Loucy (cell line): Measurements from ENCODE around the gene GTF2F2.
"Not testable (repeated sequence)": the region's sequence is repeated elsewhere in the genome, so short reads cannot be mapped to it uniquely, and the experiment has no call there.

Source experiments
- H2AFZ ChIP-seq: fragments of 200-600 bp; sonication (generic); 2 replicates; pipeline ENCODE4 v1.6.0; 2016; ENCODE audit warnings: antibody characterized with exemption, mild to moderate bottlenecking, low read length, moderate library complexity
- H3F3A ChIP-seq: fragments of 200-600 bp; 2 replicates; pipeline ENCODE4 v1.6.0; 2016; ENCODE audit warnings: antibody characterized with exemption, low read depth, mild to moderate bottlenecking
- H3K27me3 ChIP-seq: fragments of 200-600 bp; sonication (generic); 2 replicates; pipeline ENCODE4 v1.6.1; 2014; ENCODE audit warnings: low read length, mild to moderate bottlenecking; ENCODE audit not compliant: insufficient read depth, poor library complexity, severe bottlenecking
- H3K36me3 ChIP-seq: fragments of 200-600 bp; sonication (generic); 2 replicates; pipeline ENCODE4 v1.6.1; 2016; ENCODE audit warnings: low read length; ENCODE audit not compliant: insufficient read depth
- H3K4me1 ChIP-seq: fragments of 200-600 bp; sonication (generic); 2 replicates; pipeline ENCODE4 v1.5.1; 2014; ENCODE audit warnings: low read length, mild to moderate bottlenecking; ENCODE audit not compliant: insufficient read depth, poor library complexity, severe bottlenecking
- H3K4me2 ChIP-seq: fragments of 200-600 bp; sonication (generic); 2 replicates; pipeline ENCODE4 v1.6.0; 2014; ENCODE audit warnings: antibody characterized with exemption, low read length, low read depth, mild to moderate bottlenecking; ENCODE audit not compliant: poor library complexity, severe bottlenecking
- H3K4me3 ChIP-seq: fragments of 200-600 bp; sonication (generic); 2 replicates; pipeline ENCODE4 v1.5.1; 2014; ENCODE audit warnings: low read length, mild to moderate bottlenecking, mixed read lengths; ENCODE audit not compliant: poor library complexity, severe bottlenecking
- H3K79me2 ChIP-seq: fragments of 200-600 bp; sonication (generic); 2 replicates; pipeline ENCODE4 v1.6.1; 2014; ENCODE audit warnings: low read length; ENCODE audit not compliant: insufficient read depth
- H3K9ac ChIP-seq: fragments of 200-600 bp; sonication (generic); 2 replicates; pipeline ENCODE4 v1.6.0; 2014; ENCODE audit warnings: mild to moderate bottlenecking, low read depth, low read length, moderate library complexity; ENCODE audit not compliant: poor library complexity, severe bottlenecking
- H3K9me2 ChIP-seq: fragments of 200-600 bp; sonication (generic); replicated peaks from 2 replicates; pipeline ENCODE4 v1.6.1; 2016; ENCODE audit warnings: low read depth, low read length, mixed read lengths
- H3K9me3 ChIP-seq: fragments of 200-600 bp; sonication (generic); 2 replicates; pipeline ENCODE4 v1.6.1; 2014; ENCODE audit warnings: mild to moderate bottlenecking, antibody characterized with exemption, low read length, low read depth; ENCODE audit not compliant: insufficient read depth
- H4K20me1 ChIP-seq: fragments of 200-600 bp; sonication (generic); 2 replicates; pipeline ENCODE4 v1.6.0; 2014; ENCODE audit warnings: antibody characterized with exemption, low read length, mild to moderate bottlenecking; ENCODE audit not compliant: insufficient read depth, poor library complexity, severe bottlenecking
- CTCF ChIP-seq: fragments of 200-600 bp; sonication (generic); conservative IDR thresholded peaks from 2 replicates; pipeline ENCODE4 v1.5.1; 2014; ENCODE audit warnings: mild to moderate bottlenecking, antibody characterized with exemption, low read length
- EZH2phosphoT487 ChIP-seq: fragments of 200-600 bp; IDR thresholded peaks from 2 replicates; pipeline ENCODE4 v1.6.1; 2018; ENCODE audit warnings: antibody characterized with exemption, mild to moderate bottlenecking, moderate library complexity, borderline replicate concordance

GTF2F2 gene

GRCh38 chr13:45243077-45243476 lies 122.8 kb downstream of the GTF2F2 start:
- H4K20me1 ChIP-seq, result no peaks in the 10 kb centered on the region
- TF ChIP-seq EZH2phosphoT487, result no peak
- TF ChIP-seq CTCF, result no peak
- no peak overlapping the region for H3K9ac ChIP-seq
- H3K79me2 ChIP-seq, result no peaks in the 10 kb centered on the region
- no peaks in the 10 kb centered on the region for H3K9me3 ChIP-seq
- no peak overlapping the region for H3K4me2 ChIP-seq
- no peaks in the 10 kb centered on the region for H3K9me2 ChIP-seq
- H3K36me3 ChIP-seq, result 0 out of 2 replicates have a peak, but pooled peaks cover 2% of the 10 kb centered on the region
- H2AFZ ChIP-seq, result no peak overlapping the region
- no peaks in the 10 kb centered on the region for H3K27me3 ChIP-seq
- H3K4me3 ChIP-seq, result no peak overlapping the region
- H3F3A ChIP-seq, result no peaks in the 10 kb centered on the region
- no peaks in the 10 kb centered on the region for H3K4me1 ChIP-seq

- not testable (repeated sequence) for H3K4me2 ChIP-seq, H3K9me3 ChIP-seq, H3K27me3 ChIP-seq, H3F3A ChIP-seq, H3K36me3 ChIP-seq, H3K9me2 ChIP-seq, H3K9ac ChIP-seq, H3K4me3 ChIP-seq, H3K4me1 ChIP-seq, H4K20me1 ChIP-seq, H3K79me2 ChIP-seq, H2AFZ ChIP-seq
These were observed 124.4 kb downstream of the GTF2F2 start for GRCh38 chr13:45244736-45245135.

- Histone ChIP-seq H4K20me1 (no peaks in the 10 kb centered on the region), H3K4me2 (no peak overlapping the region), H3K9me3 (no peaks in the 10 kb centered on the region), H3K27me3 (no peaks in the 10 kb centered on the region), H3K9ac (no peak overlapping the region), H3K9me2 (no peaks in the 10 kb centered on the region), H3F3A (no peaks in the 10 kb centered on the region), H3K4me1 (no peaks in the 10 kb centered on the region), H2AFZ (no peak overlapping the region), H3K4me3 (no peak overlapping the region), H3K79me2 (no peaks in the 10 kb centered on the region), H3K36me3 (peaks cover 9% of the 10 kb centered on the region; the same call in 1 of the 2 replicates)
- TF ChIP-seq CTCF (no peak), EZH2phosphoT487 (no peak)
These were observed 129.4 kb downstream of the GTF2F2 start for GRCh38 chr13:45249662-45250061.

GRCh38 chr13:45254396-45254795 lies 134.1 kb downstream of the GTF2F2 start:
- Histone ChIP-seq H3K27me3 (no peaks in the 10 kb centered on the region), H3K36me3 (peaks cover 10% of the 10 kb centered on the region; the same call in 1 of the 2 replicates), H3K4me3 (no peak overlapping the region), H3K9me3 (no peaks in the 10 kb centered on the region), H3K79me2 (no peaks in the 10 kb centered on the region), H3K4me1 (no peaks in the 10 kb centered on the region), H3K9ac (no peak overlapping the region), H3F3A (0 out of 2 replicates have a peak, but pooled peaks cover 3% of the 10 kb centered on the region), H3K9me2 (no peaks in the 10 kb centered on the region), H4K20me1 (no peaks in the 10 kb centered on the region), H3K4me2 (no peak overlapping the region), H2AFZ (no peak overlapping the region)
- TF ChIP-seq CTCF (no peak), EZH2phosphoT487 (no peak)
